NCI-H128 (cell line): ENCODE results near the gene FAM156A.
"Not testable (repeated sequence)": the region's sequence is repeated elsewhere in the genome, so short reads cannot be mapped to it uniquely, and the experiment has no call there.

Source experiments
- DNase-seq: peaks from one replicate; lab custom pipeline; 2025; ENCODE audit not compliant: unreplicated experiment; lab: John Stamatoyannopoulos, UW

Gene FAM156A

GRCh38 chrX:52905531-52905930 lies 52.8 kb downstream of the FAM156A start:
- DNase-seq, result not testable (repeated sequence)
